OCI-LY3 (cell line): Measurements from ENCODE around the gene ADAD1.

ENCODE experiments used
- H2AFZ ChIP-seq: fragments of 200-600, 300-600 bp; shearing (Covaris generic); 2 replicates; pipeline ENCODE4 v1.6.0; 2014; ENCODE audit warnings: antibody characterized with exemption, low read depth, low read length
- H3K27ac ChIP-seq: fragments of 200-600, 300-600 bp; sonication (generic); 2 replicates; pipeline ENCODE4 v1.5.1; 2014; ENCODE audit warnings: mild to moderate bottlenecking, low read length, moderate library complexity, mixed read lengths
- H3K27me3 ChIP-seq: fragments of 200-600, 300-600 bp; sonication (generic); 2 replicates; pipeline ENCODE4 v1.6.1; 2014; ENCODE audit warnings: low read depth, low read length, mixed read lengths
- H3K36me3 ChIP-seq: fragments of 200-600, 300-600 bp; sonication (generic); replicated peaks from 2 replicates; pipeline ENCODE3; 2014; ENCODE audit warnings: low read depth, low read length, mixed read lengths
- H3K4me1 ChIP-seq: fragments of 300-600, 200-600 bp; sonication (generic); 2 replicates; pipeline ENCODE4 v1.6.1; 2014; ENCODE audit warnings: low read length, mixed read lengths
- H3K4me2 ChIP-seq: fragments of 200-600, 300-600 bp; sonication (generic); 2 replicates; pipeline ENCODE4 v1.6.1; 2014; ENCODE audit warnings: low read length, mixed read lengths
- H3K4me3 ChIP-seq: fragments of 300-600, 200-600 bp; sonication (generic); 2 replicates; pipeline ENCODE4 v1.5.1; 2014; ENCODE audit warnings: antibody characterized with exemption, mild to moderate bottlenecking, low read length, moderate library complexity
- H3K79me2 ChIP-seq: fragments of 300-600, 200-600 bp; shearing (Covaris generic); 2 replicates; pipeline ENCODE4 v1.6.1; 2014; ENCODE audit warnings: mild to moderate bottlenecking, low read length, mixed read lengths
- H3K9ac ChIP-seq: fragments of 300-600, 200-600 bp; shearing (Covaris generic); 2 replicates; pipeline ENCODE4 v1.6.0; 2014; ENCODE audit warnings: mild to moderate bottlenecking, low read length, moderate library complexity
- H3K9me3 ChIP-seq: fragments of 200-600, 300-600 bp; shearing (Covaris generic); 2 replicates; pipeline ENCODE4 v1.6.1; 2014; ENCODE audit warnings: low read length, mixed read lengths; ENCODE audit not compliant: insufficient read depth
- H4K20me1 ChIP-seq: fragments of 200-600, 300-600 bp; sonication (generic); 2 replicates; pipeline ENCODE4 v1.6.1; 2016; ENCODE audit warnings: low read length, mixed read lengths; ENCODE audit not compliant: insufficient read depth
- EZH2phosphoT487 ChIP-seq: fragments of 200-600 bp; shearing (Covaris generic); IDR thresholded peaks from 2 replicates; pipeline ENCODE4 v1.6.1; 2018; ENCODE audit warnings: antibody characterized with exemption, mixed run types, low read depth
- TF ChIP-seq, protein P1 (sequence below): fragments of 200-600, 300-600 bp; sonication (generic); IDR thresholded peaks from 2 replicates; pipeline ENCODE4 v1.5.1; 2014; ENCODE audit warnings: antibody characterized with exemption, low read length, low read depth

The ADAD1 gene

DNA sequence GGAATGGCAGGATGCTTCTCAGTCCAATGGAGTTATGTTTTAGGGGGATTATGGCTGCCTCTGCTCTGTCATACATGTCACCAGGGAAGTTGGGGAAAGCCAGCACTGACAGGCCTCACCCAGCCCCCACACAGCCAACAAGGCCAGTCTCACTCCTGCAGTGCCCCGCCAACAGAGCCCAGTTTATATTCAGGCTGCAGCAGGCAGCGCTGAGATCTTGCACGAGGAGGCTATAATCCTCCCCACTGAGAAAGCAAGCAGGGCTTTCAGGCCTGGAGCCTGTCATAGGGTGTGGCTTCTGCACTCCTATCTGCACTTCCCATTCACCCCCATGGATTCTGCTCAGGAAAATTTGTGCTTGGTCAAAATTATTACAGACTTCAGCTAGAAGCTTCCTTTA, 25.1 kb downstream of the ADAD1 start:
- Histone ChIP-seq H3K4me2 (no peak overlapping the region), H3K9ac (no peak overlapping the region), H3K79me2 (no peaks in the 10 kb centered on the region), H3K36me3 (no peaks in the 10 kb centered on the region), H3K4me3 (no peak overlapping the region), H3K27me3 (no peaks in the 10 kb centered on the region), H4K20me1 (no peaks in the 10 kb centered on the region), H3K9me3 (no peaks in the 10 kb centered on the region), H3K4me1 (no peaks in the 10 kb centered on the region), H2AFZ (no peak overlapping the region), H3K27ac (no peak overlapping the region)
- TF ChIP-seq, protein P1, sequence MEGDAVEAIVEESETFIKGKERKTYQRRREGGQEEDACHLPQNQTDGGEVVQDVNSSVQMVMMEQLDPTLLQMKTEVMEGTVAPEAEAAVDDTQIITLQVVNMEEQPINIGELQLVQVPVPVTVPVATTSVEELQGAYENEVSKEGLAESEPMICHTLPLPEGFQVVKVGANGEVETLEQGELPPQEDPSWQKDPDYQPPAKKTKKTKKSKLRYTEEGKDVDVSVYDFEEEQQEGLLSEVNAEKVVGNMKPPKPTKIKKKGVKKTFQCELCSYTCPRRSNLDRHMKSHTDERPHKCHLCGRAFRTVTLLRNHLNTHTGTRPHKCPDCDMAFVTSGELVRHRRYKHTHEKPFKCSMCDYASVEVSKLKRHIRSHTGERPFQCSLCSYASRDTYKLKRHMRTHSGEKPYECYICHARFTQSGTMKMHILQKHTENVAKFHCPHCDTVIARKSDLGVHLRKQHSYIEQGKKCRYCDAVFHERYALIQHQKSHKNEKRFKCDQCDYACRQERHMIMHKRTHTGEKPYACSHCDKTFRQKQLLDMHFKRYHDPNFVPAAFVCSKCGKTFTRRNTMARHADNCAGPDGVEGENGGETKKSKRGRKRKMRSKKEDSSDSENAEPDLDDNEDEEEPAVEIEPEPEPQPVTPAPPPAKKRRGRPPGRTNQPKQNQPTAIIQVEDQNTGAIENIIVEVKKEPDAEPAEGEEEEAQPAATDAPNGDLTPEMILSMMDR, result no peak
- no peak for TF ChIP-seq EZH2phosphoT487

DNA sequence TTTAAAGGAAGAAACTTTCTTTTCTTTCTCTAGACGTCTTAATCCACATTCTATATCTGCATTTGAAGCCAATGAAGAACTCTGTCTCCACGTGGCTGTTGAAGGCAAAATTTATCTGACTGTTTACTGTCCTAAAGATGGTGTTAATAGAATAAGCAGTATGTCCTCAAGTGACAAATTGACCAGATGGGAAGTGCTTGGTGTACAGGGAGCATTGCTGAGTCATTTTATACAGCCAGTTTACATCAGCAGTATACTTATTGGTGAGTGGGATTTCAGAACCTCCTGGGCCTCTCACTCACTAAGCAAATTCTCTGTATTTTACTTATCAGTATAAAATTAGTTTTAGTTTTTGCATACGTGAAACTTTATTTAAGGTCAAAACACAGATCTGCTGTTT, 33.7 kb downstream of the ADAD1 start:
- Histone ChIP-seq H3K27me3 (no peaks in the 10 kb centered on the region), H3K79me2 (no peaks in the 10 kb centered on the region), H3K27ac (peak overlapping the region; percentile 31), H3K9me3 (no peaks in the 10 kb centered on the region), H4K20me1 (no peaks in the 10 kb centered on the region), H3K4me3 (no peak overlapping the region), H2AFZ (peak overlapping the region; percentile 84), H3K4me1 (peaks cover 16% of the 10 kb centered on the region), H3K4me2 (peak overlapping the region; percentile 53), H3K9ac (peak overlapping the region; percentile 20; the same call in 1 of the 2 replicates), H3K36me3 (no peaks in the 10 kb centered on the region)
- no peak for TF ChIP-seq EZH2phosphoT487
- TF ChIP-seq, protein P1, result no peak

DNA sequence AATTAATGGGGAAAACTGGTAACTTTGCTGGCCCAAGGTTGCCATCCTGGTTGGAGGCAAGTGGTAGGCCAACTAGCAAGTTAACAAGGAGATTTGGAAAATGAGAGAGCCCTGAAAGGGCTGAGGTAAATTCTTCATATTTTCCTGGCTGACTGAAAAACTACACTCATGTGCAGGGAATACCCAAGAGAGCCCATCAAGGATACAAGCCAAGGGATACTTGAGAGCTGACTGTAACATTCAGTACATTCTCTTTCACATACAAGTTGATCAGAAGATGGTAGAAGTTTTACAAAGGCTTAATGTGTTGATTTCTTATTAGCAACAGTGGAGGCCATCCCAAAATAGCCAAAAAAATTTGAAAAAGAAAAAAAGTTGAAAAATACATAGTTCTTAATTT, 44.4 kb downstream of the ADAD1 start:
- Histone ChIP-seq H3K4me1 (no peaks in the 10 kb centered on the region), H3K36me3 (no peaks in the 10 kb centered on the region), H3K79me2 (no peaks in the 10 kb centered on the region), H2AFZ (no peak overlapping the region), H3K9me3 (no peaks in the 10 kb centered on the region; the same call in 1 of the 2 replicates), H3K4me2 (no peak overlapping the region), H3K27ac (no peak overlapping the region), H3K9ac (no peak overlapping the region), H3K27me3 (no peaks in the 10 kb centered on the region), H4K20me1 (no peaks in the 10 kb centered on the region), H3K4me3 (no peak overlapping the region)
- no peak for TF ChIP-seq EZH2phosphoT487

DNA sequence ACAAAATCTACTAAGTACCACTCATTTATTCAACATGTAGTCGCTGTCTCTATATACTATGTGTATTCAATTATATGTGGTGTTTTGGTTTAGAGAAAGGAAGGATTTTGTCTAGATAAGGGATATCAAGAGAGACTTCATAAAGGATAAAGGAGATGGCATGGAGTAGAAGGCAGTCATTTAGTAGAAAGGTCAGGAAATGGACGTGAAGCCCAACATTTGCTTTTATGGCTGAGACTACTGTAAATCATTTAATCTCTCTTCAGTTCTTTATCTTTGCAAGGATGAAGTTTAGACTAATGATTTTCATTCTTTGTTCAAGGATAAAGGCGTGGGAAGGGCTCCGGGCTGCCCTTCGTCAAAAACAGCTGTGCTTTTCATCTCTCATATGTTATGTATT, 52.5 kb downstream of the ADAD1 start:
- no peak for TF ChIP-seq EZH2phosphoT487
- TF ChIP-seq, protein P1, result no peak
- no peak overlapping the region for H3K27ac ChIP-seq
- no peaks in the 10 kb centered on the region for H3K9me3 ChIP-seq
- no peaks in the 10 kb centered on the region for H4K20me1 ChIP-seq
- H3K9ac ChIP-seq, result no peak overlapping the region
- H3K79me2 ChIP-seq, result no peaks in the 10 kb centered on the region
- no peak overlapping the region for H3K4me3 ChIP-seq
- H3K4me1 ChIP-seq, result no peaks in the 10 kb centered on the region; the same call in 1 of the 2 replicates
- no peaks in the 10 kb centered on the region for H3K36me3 ChIP-seq
- H3K4me2 ChIP-seq, result no peak overlapping the region
- no peak overlapping the region for H2AFZ ChIP-seq
- H3K27me3 ChIP-seq, result no peaks in the 10 kb centered on the region

DNA sequence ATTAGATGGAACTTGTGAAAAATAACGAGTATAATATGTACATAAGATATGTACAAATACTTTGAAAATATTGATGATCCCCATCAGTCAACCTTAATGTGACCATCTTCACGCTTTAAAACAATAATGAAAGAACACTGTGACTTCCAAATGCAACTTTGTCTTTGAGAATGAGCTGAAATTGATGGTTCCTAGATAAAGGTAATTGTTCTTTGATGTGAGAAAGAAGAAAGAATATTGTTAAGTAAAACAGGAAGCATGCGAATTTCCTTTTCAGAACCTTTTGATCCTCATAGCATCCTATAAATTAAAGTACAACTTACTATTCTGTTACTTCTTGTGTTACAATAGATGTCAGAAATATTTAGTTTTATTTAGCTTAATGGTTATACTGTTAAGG, 55.5 kb downstream of the ADAD1 start:
- no peak for TF ChIP-seq EZH2phosphoT487
- TF ChIP-seq, protein P1, result no peak
- H3K27ac ChIP-seq, result no peak overlapping the region
- no peaks in the 10 kb centered on the region; the same call in 1 of the 2 replicates for H3K4me1 ChIP-seq
- no peak overlapping the region for H3K4me3 ChIP-seq
- H3K27me3 ChIP-seq, result no peaks in the 10 kb centered on the region
- 0 out of 2 replicates have a peak overlapping the region, but pooled peaks have one; percentile 5 for H2AFZ ChIP-seq
- H3K4me2 ChIP-seq, result no peak overlapping the region
- H3K79me2 ChIP-seq, result no peaks in the 10 kb centered on the region
- H3K36me3 ChIP-seq, result no peaks in the 10 kb centered on the region
- no peaks in the 10 kb centered on the region for H4K20me1 ChIP-seq
- no peak overlapping the region for H3K9ac ChIP-seq
- H3K9me3 ChIP-seq, result no peaks in the 10 kb centered on the region
